GM13977 (cell line): ENCODE data around the gene ADGRA1.

ENCODE experiments used
- DNase-seq: peaks from one replicate; pipeline ENCODE4 v3.0.0; 2012; ENCODE audit warnings: low spot score
- CTCF ChIP-seq: IDR thresholded peaks from 2 replicates; pipeline ENCODE4 v1.5.1; 2012; ENCODE audit warnings: mild to moderate bottlenecking, control low read depth; ENCODE audit not compliant: insufficient read depth; ENCODE audit errors: extremely low read depth, missing control alignments
- in situ Hi-C: fragments of 300-500 bp; cut with MboI; formaldehyde crosslinking; loops from one replicate; pipeline ENCODE4 v1.12.0; 2022; ENCODE audit warnings: low sequenced_read_pairs, low pct_unique_long_range_greater_than_20kb, mixed read lengths, inconsistent platforms; ENCODE audit not compliant: unreplicated experiment

Gene ADGRA1

GRCh38 chr10:133162178-133162909 is 74.6 kb downstream of the ADGRA1 start:
- no peak for TF ChIP-seq CTCF
- no peak for DNase-seq
- in situ Hi-C loops, result no loop called here

- no peak for DNase-seq
- in situ Hi-C loops, result no loop called here
- no peak for TF ChIP-seq CTCF
These were observed 75.5 kb downstream of the ADGRA1 start for GRCh38 chr10:133162910-133163856.

DNA sequence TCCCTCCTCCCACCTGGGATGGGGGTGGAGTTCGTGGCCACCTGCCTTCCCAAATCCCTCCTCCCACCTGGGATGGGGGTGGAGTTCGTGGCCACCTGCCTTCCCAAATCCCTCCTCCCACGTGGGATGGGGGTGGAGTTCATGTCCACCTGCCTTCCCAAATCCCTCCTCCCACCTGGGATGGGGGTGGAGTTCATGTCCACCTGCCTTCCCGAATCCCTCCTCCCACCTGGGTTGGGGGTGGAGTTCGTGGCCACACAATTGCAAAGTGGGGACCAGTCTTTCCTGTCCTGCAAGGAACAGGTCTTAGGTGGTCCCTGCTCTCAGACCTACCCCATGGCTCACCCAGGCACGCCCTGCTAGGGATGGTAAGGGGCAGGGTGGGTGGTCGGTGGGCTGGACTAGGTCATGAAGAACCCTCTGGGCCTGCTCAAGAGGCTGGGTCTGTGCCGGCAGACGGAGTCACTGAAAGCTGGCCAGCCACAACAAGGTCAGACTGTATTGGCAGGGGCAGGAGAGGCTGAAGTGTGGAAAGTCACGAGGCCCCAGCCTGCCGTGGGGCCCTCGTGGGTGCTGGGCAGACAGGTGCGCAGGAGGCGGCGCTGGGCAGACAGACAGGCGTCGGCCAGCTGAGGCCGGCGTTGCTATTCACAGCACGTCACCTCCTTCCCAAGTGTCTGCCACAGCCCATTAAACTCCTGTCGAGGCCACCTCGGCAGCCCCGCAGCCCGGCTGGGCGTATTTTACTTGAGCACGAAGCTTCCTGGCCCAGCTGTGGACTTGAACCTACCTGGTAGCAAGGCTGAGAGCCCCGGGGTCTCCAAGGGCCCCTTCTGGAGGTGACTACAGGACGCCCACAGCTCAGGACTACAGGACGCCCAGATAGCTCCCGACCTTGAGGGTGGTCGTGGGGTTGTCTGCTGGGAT is 76.4 kb downstream of the ADGRA1 start:
- in situ Hi-C loops, result no loop called here
- no peak for TF ChIP-seq CTCF
- DNase-seq, result no peak

DNA sequence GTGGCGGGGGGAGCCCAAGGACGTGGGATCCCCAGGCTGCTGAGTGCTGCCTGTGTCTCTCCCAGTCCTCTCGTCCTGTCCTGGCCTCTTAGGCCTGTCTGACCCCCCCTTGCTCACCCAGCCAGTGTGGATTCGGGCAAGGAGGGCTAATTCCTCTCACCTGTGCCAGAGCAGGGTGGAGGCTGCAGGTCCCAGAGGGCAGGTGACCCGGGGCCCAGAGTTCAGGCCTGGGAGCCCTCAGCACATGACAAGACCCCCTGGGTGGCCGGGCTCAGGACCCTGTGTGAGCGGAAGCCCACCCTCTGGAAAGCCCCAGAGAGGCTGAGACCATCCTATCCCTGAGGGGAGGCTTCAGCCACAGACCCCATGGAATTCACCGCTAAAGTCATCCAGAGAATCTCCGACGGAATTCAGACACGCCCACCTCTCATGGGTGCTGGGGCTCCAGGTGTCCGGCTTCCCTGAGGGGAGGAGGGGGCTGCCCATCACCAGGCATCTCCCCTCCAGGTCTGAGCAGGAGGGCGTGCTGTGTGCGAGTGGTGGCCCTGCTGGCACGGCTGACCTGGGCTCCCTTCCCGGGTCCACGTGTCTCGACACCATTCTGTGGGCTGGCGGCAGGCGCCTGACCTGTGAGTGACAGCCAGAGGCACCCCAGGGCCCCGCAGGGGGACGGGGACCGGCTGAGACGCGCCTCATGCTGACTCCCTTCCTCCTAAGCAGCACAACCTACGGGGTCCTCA is 77.3 kb downstream of the ADGRA1 start:
- in situ Hi-C loops, result no loop called here
- no peak for DNase-seq
- no peak for TF ChIP-seq CTCF

- in situ Hi-C loops, result no loop called here
- no peak for TF ChIP-seq CTCF
- DNase-seq, result no peak
These were observed 78.1 kb downstream of the ADGRA1 start for GRCh38 chr10:133165556-133166503.
